ENCODE measurements around the gene THAP12. TPM values are rescaled to one million over a fixed set of nuclear protein-coding genes. Genes with fewer than 3 reads are reported as not detected.

The THAP12 gene
- total and polyA plus RNA-seq, 10 of the 15 experiments (the other 5 are each of a cell fraction or from before 2014, with no cell fraction given), result 12.6 to 45.6 (median 22.3) TPM

DNA sequence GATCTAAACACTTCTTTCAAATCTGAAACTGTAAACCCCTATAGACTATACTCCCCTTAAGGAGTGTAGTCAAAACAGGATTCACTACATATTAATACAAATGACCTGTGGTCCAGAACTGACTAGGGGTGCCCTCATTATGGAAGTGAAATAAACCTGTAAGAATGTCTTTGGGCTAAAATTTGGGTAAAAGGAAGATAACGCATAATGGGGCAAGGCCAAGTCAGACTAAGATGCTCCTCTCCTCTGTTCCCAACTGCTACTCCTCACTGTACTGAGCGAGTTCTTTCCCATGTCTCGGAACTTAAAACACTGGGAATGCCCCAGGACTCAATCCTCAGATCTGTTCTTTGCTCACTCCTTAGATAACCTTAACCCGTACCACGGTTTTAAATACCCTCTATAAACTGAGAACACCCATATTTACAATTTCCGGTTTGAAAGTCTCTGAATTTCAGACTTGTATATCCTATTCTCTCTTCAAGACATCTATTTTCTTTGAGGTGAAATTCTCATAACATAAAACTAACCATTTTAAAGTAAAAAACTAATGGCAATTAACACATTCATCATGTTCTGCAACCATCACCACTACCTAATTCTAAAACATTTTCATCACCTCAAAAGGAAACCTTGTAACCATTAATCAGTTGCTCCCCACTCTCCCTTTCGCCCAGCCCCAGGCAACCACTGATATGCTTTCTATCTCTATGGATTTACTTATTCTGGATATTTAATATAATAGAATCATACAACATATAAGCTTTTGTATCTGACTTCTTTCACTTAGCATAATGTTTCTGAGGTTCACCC lies 4.0 kb downstream of the THAP12 start (continued):
- peak in 1 of 2 experiments; percentile 68; a peak in 2 of 4 replicates for TF ChIP-seq CEBPB (IDR thresholded peaks at IDR 0.05; ENCODE audit: borderline replicate concordance in 1 of 2, low read depth in 2 of 2, low read length in 2 of 2)
- peak; percentile 52 to 63; a peak in 3 of 4 replicates for TF ChIP-seq IKZF2 (IDR thresholded peaks at IDR 0.05)
- TF ChIP-seq FOS (IDR thresholded peaks at IDR 0.05; ENCODE audit: borderline replicate concordance, extremely low read depth, insufficient read length), result no peak
- peak; percentile 70; the same call in 1 of the 2 replicates for TF ChIP-seq TBL1XR1 (IDR thresholded peaks at IDR 0.05; ENCODE audit: low read depth, low read length)
- TF ChIP-seq NR2F1 (conservative IDR thresholded peaks at IDR 0.05), result peak; percentile 74
- no peak for TF ChIP-seq CHD1 (IDR thresholded peaks at IDR 0.05; ENCODE audit: low read depth, low read length)
- TF ChIP-seq, protein P1, sequence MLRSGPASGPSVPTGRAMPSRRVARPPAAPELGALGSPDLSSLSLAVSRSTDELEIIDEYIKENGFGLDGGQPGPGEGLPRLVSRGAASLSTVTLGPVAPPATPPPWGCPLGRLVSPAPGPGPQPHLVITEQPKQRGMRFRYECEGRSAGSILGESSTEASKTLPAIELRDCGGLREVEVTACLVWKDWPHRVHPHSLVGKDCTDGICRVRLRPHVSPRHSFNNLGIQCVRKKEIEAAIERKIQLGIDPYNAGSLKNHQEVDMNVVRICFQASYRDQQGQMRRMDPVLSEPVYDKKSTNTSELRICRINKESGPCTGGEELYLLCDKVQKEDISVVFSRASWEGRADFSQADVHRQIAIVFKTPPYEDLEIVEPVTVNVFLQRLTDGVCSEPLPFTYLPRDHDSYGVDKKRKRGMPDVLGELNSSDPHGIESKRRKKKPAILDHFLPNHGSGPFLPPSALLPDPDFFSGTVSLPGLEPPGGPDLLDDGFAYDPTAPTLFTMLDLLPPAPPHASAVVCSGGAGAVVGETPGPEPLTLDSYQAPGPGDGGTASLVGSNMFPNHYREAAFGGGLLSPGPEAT (IDR thresholded peaks at IDR 0.05; ENCODE audit: low read depth), result 0 out of 2 replicates have a peak, but pooled peaks have one; percentile 30
- peak; percentile 99 for TF ChIP-seq JUNB (IDR thresholded peaks at IDR 0.05)
- no peak for TF ChIP-seq MYC (IDR thresholded peaks at IDR 0.05; ENCODE audit: insufficient read depth, insufficient read length, insufficient replicate concordance, low read length, severe bottlenecking)
- no peak for TF ChIP-seq EGR1 (IDR thresholded peaks at IDR 0.05; ENCODE audit: borderline replicate concordance in 1 of 2, low read depth in 2 of 2, low read length in 2 of 2)
- TF ChIP-seq, protein P2, sequence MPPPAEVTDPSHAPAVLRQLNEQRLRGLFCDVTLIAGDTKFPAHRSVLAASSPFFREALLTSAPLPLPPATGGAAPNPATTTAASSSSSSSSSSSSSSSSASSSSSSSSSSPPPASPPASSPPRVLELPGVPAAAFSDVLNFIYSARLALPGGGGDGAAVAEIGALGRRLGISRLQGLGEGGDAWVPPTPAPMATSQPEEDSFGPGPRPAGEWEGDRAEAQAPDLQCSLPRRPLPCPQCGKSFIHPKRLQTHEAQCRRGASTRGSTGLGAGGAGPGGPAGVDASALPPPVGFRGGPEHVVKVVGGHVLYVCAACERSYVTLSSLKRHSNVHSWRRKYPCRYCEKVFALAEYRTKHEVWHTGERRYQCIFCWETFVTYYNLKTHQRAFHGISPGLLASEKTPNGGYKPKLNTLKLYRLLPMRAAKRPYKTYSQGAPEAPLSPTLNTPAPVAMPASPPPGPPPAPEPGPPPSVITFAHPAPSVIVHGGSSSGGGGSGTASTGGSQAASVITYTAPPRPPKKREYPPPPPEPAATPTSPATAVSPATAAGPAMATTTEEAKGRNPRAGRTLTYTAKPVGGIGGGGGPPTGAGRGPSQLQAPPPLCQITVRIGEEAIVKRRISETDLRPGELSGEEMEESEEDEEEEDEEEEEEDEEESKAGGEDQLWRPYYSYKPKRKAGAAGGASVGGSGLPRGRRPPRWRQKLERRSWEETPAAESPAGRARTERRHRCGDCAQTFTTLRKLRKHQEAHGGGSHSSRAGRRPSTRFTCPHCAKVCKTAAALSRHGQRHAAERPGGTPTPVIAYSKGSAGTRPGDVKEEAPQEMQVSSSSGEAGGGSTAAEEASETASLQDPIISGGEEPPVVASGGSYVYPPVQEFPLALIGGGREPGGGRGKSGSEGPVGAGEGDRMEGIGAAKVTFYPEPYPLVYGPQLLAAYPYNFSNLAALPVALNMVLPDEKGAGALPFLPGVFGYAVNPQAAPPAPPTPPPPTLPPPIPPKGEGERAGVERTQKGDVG (CRISPR knock-in tag; IDR thresholded peaks at IDR 0.05), result no peak
- TF ChIP-seq CBFB (IDR thresholded peaks at IDR 0.05; ENCODE audit: low read depth), result peak; percentile 61; the same call in 1 of the 2 replicates
- TF ChIP-seq ZZZ3 (IDR thresholded peaks at IDR 0.05; ENCODE audit: control insufficient read depth, insufficient read length, low read depth), result no peak
- TF ChIP-seq CREM (IDR thresholded peaks at IDR 0.05; ENCODE audit: low read depth), result peak; percentile 73
- TF ChIP-seq ZNF384 (IDR thresholded peaks at IDR 0.05; ENCODE audit: borderline replicate concordance, low read depth, low read length), result no peak
- peak; percentile 95 for TF ChIP-seq NFIC (IDR thresholded peaks at IDR 0.05; ENCODE audit: low read depth, low read length)
- no peak for TF ChIP-seq SMAD1 (IDR thresholded peaks at IDR 0.05; ENCODE audit: low read depth, partially characterized antibody)
- TF ChIP-seq SRF (IDR thresholded peaks at IDR 0.05; ENCODE audit: low read depth in 2 of 2, low read length in 2 of 2), result peak; percentile 30 to 78
- TF ChIP-seq MYB (IDR thresholded peaks at IDR 0.05; ENCODE audit: borderline replicate concordance, low read depth, low read length), result no peak
- TF ChIP-seq, protein P3, sequence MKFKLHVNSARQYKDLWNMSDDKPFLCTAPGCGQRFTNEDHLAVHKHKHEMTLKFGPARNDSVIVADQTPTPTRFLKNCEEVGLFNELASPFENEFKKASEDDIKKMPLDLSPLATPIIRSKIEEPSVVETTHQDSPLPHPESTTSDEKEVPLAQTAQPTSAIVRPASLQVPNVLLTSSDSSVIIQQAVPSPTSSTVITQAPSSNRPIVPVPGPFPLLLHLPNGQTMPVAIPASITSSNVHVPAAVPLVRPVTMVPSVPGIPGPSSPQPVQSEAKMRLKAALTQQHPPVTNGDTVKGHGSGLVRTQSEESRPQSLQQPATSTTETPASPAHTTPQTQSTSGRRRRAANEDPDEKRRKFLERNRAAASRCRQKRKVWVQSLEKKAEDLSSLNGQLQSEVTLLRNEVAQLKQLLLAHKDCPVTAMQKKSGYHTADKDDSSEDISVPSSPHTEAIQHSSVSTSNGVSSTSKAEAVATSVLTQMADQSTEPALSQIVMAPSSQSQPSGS (IDR thresholded peaks at IDR 0.05; ENCODE audit: low read length), result peak; percentile 72
- TF ChIP-seq, protein P4, sequence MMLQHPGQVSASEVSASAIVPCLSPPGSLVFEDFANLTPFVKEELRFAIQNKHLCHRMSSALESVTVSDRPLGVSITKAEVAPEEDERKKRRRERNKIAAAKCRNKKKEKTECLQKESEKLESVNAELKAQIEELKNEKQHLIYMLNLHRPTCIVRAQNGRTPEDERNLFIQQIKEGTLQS (IDR thresholded peaks at IDR 0.05; ENCODE audit: borderline replicate concordance, extremely low read depth, low read depth, low read length), result no peak
- TF ChIP-seq EED (IDR thresholded peaks at IDR 0.05; ENCODE audit: low read depth), result 0 out of 2 replicates have a peak, but pooled peaks have one; percentile 52
- no peak for TF ChIP-seq STAT3 (IDR thresholded peaks at IDR 0.05; ENCODE audit: low read depth, low read length)

Data from GM12878 (cell line).